ENCODE data around the gene DUS1L.
A peak's percentile ranks its signal among the peaks of the same experiment; 100 is the strongest.

Gene DUS1L

DNA sequence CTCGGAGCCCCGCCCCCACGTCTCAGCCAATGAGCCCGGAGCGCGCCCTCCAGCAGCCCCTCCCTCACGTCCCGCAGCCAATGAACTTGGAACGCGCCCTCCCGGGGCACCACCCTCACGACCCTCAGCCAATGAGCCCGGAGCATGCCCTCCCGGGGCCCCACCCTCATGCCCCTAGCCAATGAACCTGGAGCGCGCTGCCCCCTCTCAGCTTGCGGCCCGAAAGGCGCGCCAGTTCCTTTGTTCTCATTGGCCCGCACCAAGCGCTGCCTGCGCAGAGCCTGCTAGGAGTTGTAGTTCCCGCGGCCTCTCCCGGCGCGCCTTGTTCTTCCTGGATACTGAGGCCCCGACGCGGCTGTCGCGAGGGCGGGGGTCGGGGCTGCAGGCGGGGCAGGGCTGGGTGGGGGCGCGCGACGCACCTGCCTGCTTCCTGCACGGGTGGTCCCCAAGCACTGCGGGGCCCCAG lies 42.6 kb downstream of the DUS1L start, which contains the start of gene LRRC45:
LRRC45 (plus strand) TSS at position 325 of the 466 bp plus-strand sequence. CDS start 339 bp downstream, outside the sequence.
- peak within 1 kb of the TSS; percentile 84 for H3K4me3 ChIP-seq (ENCODE audit: low read depth, low read length)

DNA sequence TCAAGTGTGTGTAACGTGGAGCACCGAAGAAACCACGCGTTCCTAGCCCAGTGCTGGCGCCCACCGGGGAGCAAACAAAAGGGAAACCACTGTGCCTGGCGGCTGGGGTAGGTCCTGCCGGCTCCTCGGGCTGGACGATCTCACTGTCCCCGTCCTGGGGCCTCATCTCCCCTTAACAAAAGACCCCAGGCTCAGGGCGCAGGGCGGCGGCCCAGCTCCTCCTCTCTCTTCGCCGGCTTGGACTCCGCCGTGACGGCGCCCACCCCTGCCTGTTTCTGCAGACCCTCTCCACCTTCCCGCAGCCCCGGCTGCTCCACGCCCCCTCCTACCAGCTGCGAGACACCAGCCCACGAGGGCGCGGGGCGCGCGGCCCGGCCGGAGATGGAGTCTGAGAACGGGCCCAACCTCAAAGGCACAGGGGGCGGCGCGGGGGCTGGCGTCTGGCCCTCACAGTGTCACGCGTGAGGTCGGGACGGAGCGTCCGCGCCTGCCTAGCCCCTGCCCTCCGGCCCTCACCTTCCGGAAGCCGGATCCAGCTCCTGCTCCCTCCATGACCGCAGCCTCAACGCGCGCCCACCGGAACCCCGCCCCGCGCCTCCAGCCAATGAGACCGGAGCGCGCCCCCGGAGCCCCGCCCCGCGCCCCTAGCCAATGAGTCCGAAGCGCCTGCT lies 43.2 kb downstream of the DUS1L start, which contains the start of gene CENPX:
CENPX (minus strand) TSS at position 569 of the 671 bp plus-strand sequence; CDS start at position 552, 17 bp downstream.
- H3K4me3 ChIP-seq (ENCODE audit: low read depth, low read length), result peak within 1 kb of the TSS; percentile 84
- TF ChIP-seq, protein P1, sequence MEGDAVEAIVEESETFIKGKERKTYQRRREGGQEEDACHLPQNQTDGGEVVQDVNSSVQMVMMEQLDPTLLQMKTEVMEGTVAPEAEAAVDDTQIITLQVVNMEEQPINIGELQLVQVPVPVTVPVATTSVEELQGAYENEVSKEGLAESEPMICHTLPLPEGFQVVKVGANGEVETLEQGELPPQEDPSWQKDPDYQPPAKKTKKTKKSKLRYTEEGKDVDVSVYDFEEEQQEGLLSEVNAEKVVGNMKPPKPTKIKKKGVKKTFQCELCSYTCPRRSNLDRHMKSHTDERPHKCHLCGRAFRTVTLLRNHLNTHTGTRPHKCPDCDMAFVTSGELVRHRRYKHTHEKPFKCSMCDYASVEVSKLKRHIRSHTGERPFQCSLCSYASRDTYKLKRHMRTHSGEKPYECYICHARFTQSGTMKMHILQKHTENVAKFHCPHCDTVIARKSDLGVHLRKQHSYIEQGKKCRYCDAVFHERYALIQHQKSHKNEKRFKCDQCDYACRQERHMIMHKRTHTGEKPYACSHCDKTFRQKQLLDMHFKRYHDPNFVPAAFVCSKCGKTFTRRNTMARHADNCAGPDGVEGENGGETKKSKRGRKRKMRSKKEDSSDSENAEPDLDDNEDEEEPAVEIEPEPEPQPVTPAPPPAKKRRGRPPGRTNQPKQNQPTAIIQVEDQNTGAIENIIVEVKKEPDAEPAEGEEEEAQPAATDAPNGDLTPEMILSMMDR (IDR thresholded peaks at IDR 0.05; ENCODE audit: borderline replicate concordance, insufficient read depth, low read depth, low read length), result no peak

More for the DNA sequence above, 42.6 kb downstream of the DUS1L start, which contains the start of gene LRRC45:
- TF ChIP-seq, protein P1 (IDR thresholded peaks at IDR 0.05; ENCODE audit: borderline replicate concordance, insufficient read depth, low read depth, low read length), result no peak

DNA sequence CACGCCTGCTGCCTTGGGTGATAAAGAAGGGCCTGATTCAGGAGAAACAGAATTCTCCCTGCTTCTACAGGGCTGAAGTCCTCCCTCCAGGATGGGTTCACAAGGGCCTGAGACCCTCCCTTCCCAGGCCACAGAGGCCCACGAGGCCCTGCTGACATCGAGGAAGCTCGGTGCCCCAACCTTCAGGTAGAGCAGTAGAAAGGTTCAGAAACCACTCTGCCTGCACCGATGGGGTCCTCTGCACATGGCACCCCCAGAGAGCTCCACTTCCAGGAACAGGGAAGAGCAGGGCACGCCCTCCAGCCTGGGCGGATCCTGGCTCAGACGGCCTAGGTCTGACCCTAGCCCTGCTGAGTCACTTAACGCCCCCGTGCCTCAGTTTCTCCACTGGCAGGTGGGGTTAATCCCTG lies 43.7 kb downstream of the DUS1L start:
- peak overlapping the region; percentile 84 for H3K4me3 ChIP-seq (ENCODE audit: low read depth, low read length)
- TF ChIP-seq, protein P1 (IDR thresholded peaks at IDR 0.05; ENCODE audit: borderline replicate concordance, insufficient read depth, low read depth, low read length), result no peak

DNA sequence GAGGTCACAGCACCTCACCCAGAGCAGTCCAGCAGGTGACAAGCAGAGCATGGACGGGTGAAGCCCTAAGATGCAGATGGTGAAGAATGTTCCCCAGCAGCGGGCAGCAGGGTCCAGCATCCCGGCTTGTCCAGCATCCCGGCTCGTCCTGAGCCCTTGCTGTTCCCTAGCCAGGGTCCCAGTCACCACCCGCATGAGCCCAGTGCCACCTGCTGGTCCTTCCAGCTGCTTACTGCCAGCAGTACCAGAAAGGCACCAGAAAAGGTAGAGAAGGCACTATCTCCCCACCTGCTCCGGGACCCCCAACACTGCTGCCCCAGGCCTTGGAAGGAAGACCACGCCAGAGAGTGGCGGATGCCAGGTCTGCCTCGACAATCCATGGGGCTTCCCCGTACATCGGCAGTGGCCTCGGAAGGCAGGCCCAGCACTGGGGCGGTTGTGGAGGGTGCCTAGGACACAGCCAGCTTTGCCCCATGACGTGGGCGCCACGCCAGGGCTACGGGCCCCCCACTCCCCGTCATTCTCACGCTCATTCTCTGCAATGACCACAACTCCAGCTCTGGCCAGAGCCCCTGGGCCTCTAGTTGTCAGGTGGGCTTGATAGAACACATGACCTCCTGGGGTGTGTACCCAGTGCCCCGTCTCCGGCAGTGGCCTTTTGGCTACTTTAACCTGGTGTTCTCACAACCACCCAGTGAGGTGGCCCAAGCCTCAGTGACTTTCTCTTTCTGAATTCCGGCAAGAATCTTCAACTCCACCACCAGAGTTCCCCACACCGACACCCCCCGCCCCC lies 44.3 kb downstream of the DUS1L start:
- H3K4me3 ChIP-seq (ENCODE audit: low read depth, low read length), result peak overlapping the region; percentile 84
- TF ChIP-seq, protein P1 (IDR thresholded peaks at IDR 0.05; ENCODE audit: borderline replicate concordance, insufficient read depth, low read depth, low read length), result peak; percentile 68

DNA sequence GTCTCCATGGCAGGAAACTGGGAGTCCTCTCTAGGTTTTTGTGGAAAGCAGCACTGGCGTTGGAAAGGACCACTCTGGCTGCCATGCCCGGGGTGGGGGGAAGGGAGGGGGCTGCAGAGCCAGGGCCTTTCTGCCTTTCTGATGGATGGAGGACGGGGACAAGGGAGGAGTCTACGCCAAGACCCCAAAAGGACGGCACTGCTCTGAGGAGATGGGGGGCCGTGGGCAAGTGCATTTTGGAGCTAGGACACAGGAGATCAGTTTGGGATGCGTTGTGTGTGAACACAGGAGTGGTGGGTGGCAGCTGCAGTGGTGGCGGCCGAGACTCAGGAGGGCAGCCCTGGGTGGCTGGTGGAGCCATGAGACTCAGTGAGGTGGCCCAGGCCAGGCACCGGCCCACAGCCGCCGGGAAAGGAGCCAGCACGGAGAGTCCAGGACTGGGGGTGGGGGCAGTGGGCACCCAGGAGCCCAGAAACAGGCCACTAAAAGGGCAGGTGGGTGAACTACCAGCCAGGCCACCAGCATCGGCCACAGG lies 45.0 kb downstream of the DUS1L start:
- no peak overlapping the region for H3K4me3 ChIP-seq (ENCODE audit: low read depth, low read length)
- TF ChIP-seq, protein P1 (IDR thresholded peaks at IDR 0.05; ENCODE audit: borderline replicate concordance, insufficient read depth, low read depth, low read length), result no peak

DNA sequence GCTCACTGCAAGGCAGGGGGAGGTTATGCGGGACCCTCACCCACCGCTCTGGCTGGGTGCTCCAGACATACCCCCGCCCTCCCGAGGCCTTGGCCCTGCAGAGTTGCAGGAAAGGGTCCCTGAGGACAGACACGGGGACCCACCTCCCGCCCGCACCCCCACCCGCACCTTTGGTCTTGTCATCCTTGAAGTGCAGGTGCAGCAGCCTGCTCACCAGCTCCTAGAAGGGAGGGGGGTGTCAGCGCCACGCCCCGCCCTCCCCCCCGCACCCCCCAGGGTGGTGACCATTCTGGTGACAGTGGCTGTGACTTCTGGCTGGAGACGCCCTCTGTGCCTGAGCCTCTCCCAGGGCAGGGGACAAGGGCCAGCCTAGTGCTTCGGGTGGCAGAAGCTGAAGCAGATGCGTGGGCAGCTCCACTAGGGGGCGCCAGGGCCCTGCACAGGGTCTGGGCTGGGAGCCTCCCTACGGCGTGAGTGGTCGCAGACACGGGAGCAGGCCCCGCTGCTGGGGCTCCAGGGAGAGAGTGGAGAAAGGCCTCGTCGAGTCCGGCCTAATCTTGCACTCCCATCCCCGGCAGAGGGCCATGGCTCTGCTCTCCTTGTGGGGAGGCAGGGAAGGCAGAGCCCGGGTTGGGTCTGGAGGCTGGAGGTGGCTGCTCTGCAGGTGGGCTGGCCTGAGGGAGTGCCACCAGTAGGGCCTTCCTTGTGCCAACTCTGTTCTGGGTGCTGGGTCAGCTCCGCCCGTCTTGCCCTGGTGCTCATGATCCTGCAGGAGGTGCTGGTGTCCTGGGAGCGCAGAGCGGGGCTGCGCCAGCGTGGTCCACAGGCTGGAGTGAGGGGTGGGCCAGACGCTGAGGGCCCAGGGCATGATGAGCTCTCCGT lies 45.7 kb downstream of the DUS1L start:
- TF ChIP-seq, protein P1 (IDR thresholded peaks at IDR 0.05; ENCODE audit: borderline replicate concordance, insufficient read depth, low read depth, low read length), result peak; percentile 97

More for the DNA sequence above, 45.7 kb downstream of the DUS1L start:
- H3K4me3 ChIP-seq (ENCODE audit: low read depth, low read length), result no peak overlapping the region

Data from GM12875 (cell line).